GM12872 (cell line): ENCODE data around the gene UCK2.

Experiments
- CTCF ChIP-seq: IDR thresholded peaks from 3 replicates; pipeline ENCODE4 v1.5.1; 2011; ENCODE audit warnings: low read depth, mild to moderate bottlenecking, low read length, moderate library complexity; ENCODE audit not compliant: insufficient read depth

Gene UCK2

DNA sequence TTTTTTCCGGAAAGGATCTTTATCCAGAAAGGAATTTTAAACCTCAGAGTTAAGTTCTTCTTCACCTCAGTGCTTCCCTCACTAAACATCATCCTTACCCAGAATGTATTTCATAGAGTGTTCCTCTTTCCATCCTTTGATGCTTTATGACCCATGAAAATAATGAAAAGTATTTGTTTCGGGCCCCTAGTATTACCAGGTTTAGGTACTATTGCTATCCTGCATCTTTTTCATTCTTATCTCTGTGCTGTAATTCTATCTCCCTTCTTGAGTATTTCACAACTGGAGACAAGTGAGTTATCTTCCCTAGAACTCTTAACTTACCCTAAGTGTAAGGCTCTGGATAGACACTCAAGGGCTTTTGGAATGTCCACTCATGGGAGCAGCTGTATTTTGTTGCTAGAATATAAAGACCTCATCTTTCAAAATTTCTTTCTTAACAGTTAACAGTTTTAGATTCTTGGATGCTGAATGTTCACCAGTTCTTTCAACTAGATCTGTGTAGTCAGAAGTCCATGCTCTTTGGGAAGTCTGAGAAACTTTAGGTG, 26.2 kb downstream of the UCK2 start:
- no peak for TF ChIP-seq CTCF

DNA sequence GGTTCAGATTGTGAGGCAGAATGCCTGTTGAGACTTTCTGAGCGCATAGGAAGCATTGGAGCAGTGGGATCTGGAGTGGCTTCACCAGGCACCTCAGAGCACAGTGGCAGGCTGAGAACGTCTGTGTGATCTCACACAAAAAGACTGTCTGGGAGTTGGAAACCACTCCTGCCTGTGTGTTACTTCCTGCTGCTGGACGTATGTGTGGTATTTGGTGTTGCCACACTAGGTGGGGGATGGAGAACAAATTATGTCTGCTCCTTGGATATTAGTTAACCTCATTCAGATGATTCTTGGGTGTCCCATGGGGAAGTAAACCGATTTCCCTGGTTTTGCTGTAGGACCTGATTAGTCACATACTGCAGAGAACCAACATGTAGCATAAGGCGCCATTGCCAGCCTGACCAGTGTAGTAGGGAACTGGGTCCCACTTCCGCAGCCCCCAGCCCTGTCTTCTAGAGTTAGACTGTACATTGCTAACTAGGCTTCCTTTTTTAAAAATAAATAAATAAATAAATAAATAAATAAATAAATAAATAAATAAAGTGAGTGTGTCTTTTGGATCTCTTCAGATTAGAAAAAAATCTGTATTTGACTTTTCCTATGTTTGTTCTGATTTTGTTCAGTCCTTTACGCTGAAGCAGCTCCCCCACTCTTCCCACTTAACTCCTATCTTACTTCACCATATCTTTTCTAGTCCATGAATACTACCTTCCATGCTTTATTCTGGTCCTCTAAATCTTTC, 26.9 kb downstream of the UCK2 start:
- no peak for TF ChIP-seq CTCF

- no peak for TF ChIP-seq CTCF
These were observed 27.8 kb downstream of the UCK2 start for GRCh38 chr1:165855010-165855838.

DNA sequence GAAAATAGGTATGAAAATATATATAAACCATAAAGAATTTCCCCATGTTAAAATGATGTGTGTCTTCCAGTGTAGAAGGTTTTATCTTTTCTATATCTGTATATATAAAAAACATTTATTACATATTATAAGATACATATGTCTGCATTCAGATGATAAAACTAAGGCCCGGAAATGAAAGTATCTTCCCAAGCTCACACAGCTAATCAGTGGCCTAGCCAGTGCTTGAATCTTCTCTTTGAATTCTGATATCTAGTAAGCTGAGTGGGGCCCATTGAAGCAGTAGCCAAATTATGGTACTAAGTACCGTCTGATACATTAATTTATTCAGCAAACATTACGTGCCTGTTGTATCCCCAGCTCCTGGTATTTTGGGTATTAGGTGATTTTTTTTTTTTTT, 28.6 kb downstream of the UCK2 start:
- no peak for TF ChIP-seq CTCF

GRCh38 chr1:165856606-165857005, 29.2 kb downstream of the UCK2 start:
- no peak for TF ChIP-seq CTCF

DNA sequence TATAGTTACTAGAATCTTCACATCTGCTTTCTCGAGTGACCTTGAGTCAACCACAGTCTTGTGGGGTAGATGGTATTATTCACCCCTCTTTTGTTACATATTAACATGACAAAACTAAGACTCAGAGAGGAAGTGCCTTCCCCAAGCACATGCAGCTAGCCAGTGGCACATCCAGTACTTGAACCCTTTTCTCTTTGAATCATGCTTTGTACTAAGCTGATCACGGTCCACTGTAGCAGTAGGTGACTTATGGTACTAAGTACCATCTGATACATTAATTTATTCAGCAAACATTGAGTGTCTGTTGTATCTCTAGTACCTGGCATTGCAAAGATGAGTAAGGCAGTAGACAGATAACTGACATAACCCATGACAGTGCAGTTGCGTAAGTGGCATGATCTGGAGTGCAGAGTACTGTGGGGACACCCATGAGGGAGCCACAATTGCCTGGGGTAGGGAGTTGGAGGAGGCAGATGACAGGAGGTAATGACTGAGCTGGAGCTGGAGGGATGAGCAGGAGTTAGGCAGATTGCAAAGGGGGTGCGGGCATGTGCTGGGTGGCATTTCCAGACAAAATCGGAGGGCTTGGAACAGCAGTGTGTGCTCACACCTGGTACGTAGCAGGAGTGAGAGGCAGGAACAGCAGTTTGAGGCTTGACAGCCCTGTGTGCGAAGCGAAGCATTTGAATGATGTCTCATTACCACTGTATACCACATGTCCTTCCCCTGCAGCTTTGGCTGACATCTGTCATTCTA, 29.8 kb downstream of the UCK2 start:
- no peak for TF ChIP-seq CTCF

DNA sequence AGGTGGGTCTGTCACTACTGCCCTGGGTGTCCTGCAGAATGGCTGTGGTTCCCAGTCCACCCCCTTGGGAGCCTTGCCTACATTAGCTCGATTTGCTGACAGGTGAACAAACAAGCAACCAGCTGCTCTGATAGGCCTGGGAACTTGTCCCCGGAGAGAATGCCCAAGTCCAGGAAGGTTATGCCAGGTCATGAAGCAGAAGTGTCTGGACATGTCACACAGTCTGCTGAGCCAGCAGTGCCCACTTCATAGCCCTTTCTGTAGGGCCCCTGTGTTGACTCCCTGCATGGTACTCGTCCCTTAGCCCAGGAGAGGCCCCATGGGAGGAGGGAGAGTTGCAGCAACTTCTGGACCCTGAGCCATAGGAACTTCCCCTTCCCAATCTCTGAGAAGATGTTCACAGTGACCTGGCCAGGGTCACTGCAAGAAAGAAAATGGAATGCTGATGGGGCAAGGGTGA, 31.0 kb downstream of the UCK2 start:
- TF ChIP-seq CTCF, result no peak
